Glomerular visceral epithelial cell (primary cell): ENCODE results near the gene KCNMA1.
"Not testable (repeated sequence)": the region's sequence is repeated elsewhere in the genome, so short reads cannot be mapped to it uniquely, and the experiment has no call there.

Experiments
- DNase-seq: peaks from one replicate; pipeline ENCODE4 v3.0.0-alpha.2; 2016; ENCODE audit errors: extremely low spot score

Gene KCNMA1

DNA sequence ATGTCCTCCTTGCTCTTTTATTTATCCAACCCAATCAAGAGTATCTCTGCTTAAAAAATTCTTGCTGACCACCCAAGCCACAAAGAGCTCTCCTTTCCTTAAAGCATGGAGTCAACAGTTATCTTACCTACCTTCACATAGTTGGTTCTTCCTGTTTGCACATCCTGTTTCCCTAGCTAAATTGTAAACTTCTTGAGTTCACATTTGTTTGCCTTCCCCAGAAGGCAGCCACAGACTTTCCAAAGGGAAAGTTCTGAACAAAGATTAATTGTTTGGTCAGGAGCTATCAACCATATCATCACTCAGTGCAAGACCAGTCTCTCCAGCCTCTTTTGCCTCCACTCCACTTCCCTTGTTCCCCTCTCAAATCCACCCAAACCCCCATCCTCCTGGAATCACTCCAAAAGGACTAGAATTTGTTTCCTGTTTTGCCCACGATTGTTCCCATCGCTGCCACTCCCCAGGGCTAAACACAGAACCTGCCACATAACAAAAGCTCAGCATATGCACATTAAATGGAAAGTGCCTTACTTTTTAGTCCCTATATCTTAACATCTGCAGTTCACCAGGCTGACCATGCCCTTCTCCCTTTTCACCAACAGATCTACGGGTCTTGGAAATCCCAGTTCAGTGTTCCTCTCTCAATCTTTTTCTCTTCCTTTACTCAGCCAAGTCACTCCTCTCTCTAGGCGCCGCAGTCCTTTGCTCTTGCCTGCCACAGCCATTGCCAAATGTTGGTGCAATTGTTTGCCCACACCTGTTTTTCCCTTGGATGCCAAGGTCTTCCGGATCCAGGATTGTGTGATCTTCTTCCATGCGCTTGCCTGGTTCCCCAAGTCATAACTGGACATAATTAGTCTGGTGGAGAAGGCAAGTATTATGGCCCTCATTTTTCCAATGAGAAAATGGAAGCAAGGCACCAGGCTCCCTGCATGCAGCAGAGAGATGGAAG lies 265.5 kb downstream of the KCNMA1 start:
- no peak for DNase-seq

DNA sequence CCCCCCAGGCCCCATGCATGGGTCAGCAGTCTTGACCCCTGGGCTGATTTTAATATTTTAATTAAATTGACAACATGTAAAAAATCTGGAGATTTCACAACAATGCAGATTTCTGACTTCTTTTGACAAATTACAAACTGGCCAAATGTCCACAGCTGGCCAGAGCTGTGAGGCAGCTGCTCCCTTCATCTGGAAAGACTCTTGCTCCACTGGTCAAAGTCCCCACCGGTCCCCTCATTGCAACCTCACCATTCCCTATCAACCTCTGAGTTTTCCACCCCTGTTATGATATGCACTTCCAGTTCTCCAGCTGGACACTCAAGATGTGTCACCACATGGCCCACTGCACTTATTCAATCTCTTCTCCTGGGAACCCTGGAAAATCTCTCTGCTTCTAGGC lies 266.2 kb downstream of the KCNMA1 start:
- no peak for DNase-seq

GRCh38 chr10:77368006-77368405 lies 269.6 kb downstream of the KCNMA1 start:
- DNase-seq: no peak

DNA sequence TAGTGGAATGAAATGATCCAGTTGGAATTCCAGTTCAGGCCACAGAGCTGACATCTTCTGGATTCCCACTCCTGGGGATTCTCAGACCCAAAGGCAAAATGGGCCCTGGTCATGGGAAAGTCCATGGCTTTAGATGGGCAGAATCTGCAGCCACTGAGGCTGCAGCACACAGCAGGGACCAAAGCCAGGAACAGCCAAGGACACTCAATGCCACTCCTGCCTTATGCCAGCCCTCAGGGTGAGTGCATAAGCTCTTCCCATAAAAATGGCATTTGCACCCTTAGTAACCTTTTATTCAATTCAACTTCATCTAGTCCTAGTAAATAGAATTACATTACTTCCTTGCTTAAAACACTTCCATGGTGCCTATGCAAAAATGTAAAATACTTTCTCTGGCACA lies 274.4 kb downstream of the KCNMA1 start:
- DNase-seq: no peak

DNA sequence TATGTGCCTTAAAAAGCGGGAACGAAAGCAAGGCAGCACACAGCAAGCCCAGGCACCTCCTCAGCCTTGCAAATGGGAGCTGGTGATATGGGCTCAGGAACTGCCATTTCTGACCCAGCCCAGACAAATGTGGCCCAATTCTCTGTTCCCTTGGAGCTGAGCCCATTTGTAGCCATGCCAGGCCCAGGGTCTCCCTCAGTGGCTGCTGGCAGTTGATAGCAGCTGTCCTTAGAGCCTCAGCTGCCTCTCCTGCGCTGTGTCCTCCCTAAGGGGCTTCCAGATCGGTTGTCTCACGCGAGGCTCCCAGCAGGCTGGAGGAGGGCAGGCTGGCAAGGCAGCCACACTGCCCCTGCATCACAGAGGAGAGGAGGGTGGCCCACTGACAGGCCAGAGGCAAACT lies 275.8 kb downstream of the KCNMA1 start:
- DNase-seq: no peak

- no peak for DNase-seq
Observed at GRCh38 chr10:77361426-77361825, 276.2 kb downstream of the KCNMA1 start.

- no peak for DNase-seq
Observed at GRCh38 chr10:77360835-77361234, 276.8 kb downstream of the KCNMA1 start.

DNA sequence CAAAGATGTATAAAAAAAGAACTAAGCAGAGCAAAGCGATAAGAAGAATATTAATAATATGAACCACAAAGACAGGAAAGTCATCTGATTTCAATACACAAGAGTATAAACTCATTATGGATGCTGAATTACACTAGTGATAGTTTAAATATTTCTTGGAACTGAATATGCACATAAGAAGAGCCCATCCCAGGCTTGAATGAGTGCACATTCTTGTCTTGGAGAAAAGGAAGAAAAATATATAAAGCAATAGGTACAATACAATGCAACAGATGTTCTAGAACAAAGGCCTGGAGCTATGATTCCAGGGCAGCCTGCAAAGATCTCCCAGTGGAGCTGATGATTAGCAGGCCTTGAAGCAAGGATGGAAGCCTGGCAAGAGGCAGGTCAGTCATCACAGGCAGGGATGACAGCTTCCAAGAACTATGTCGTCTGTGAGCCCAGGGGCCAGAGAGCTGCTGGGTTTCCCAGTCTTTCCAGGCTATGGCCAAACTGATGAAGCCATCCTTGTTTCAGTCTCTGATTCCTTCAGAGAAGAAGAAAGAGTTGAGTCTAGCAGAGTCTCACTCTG lies 277.6 kb downstream of the KCNMA1 start:
- DNase-seq: no peak

- DNase-seq: no peak
Observed at GRCh38 chr10:77359287-77359691, 278.3 kb downstream of the KCNMA1 start.

- DNase-seq: no peak
Observed at GRCh38 chr10:77358656-77359055, 279.0 kb downstream of the KCNMA1 start.

- DNase-seq: peak; percentile 51
Observed at GRCh38 chr10:77357611-77358310, 279.8 kb downstream of the KCNMA1 start.

GRCh38 chr10:77357185-77357584 lies 280.4 kb downstream of the KCNMA1 start:
- DNase-seq: no peak

- peak; percentile 70 for DNase-seq
Observed at GRCh38 chr10:77355844-77356243, 281.8 kb downstream of the KCNMA1 start.

GRCh38 chr10:77351386-77351785 lies 286.2 kb downstream of the KCNMA1 start:
- DNase-seq: peak; percentile 29

DNA sequence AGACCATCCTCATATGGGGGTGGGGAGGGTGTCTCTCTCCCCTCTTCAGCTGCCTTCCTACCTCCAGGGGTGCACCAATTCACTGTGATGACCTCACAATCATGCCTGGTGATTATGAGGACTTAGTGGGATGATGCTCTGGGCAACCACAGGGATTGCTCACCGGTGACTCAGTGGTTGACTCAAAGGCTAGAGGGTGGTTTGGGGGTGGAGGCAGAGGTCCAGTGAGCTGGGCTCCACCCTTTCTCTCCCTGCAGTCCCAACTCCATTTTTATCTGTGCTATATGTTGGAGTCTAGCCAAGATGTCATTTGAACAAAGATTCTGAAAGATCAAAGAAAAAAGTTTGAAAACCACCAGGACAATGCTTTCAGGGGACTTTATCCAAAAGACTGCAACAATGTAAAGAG lies 286.9 kb downstream of the KCNMA1 start:
- DNase-seq: peak; percentile 98

GRCh38 chr10:77350134-77350533 lies 287.5 kb downstream of the KCNMA1 start:
- DNase-seq: no peak

DNA sequence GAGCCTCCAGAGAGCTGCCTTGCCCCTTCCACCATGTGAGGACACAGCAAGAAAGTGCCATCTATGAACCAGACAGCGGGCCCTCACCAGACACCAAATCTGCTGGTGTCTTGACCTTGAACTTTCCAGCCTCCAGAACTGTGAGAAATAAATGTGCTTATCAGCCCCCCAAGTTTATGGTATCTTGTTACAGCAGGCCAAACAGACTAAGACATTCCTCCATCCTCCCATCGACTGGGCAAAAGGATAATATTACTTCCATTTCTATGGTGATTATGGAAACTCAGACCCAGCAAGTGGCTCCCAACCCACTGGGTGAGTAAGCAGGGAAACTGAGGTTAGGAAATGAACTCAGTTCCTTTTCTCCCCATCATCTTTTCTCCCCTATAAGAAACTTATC lies 288.4 kb downstream of the KCNMA1 start:
- peak; percentile 20 for DNase-seq

- no peak for DNase-seq
Observed at GRCh38 chr10:77348751-77349150, 288.9 kb downstream of the KCNMA1 start.

GRCh38 chr10:77348082-77348481 lies 289.5 kb downstream of the KCNMA1 start:
- DNase-seq: no peak

- DNase-seq: no peak
Observed at GRCh38 chr10:77347052-77347451, 290.6 kb downstream of the KCNMA1 start.

GRCh38 chr10:77341055-77341454 lies 296.6 kb downstream of the KCNMA1 start:
- no peak for DNase-seq

GRCh38 chr10:77339872-77340271 lies 297.7 kb downstream of the KCNMA1 start:
- not testable (repeated sequence) for DNase-seq

DNA sequence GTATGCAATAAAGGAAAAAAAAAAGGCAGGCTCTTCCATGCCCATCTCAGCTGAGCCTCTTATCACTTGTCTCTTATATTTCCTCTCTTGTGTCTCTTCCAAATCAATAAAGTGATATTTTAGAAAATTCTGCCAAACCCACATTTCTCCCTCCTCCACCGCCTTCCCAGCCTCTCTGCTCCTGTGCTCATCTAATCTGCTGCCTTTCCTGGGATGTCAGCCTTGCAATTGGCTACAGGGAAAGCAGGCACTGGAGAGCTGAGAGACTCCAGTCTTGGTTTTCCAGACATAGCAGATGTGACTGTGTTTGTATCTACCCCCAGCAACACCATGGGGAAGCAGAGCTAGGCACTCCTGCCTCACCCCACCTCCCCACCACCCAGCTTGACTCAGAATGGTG lies 298.4 kb downstream of the KCNMA1 start:
- DNase-seq: no peak
